GM18502 (cell line): ENCODE data around the gene KIF5C.
A peak's percentile ranks its signal among the peaks of the same experiment; 100 is the strongest.

Experiments used
- ATAC-seq: cut with Tn5 transposase; IDR thresholded peaks from one replicate; pipeline ENCODE4 v1.9.1; 2021; ENCODE audit warnings: mild to moderate bottlenecking; ENCODE audit not compliant: unreplicated experiment, poor library complexity

The KIF5C gene

DNA sequence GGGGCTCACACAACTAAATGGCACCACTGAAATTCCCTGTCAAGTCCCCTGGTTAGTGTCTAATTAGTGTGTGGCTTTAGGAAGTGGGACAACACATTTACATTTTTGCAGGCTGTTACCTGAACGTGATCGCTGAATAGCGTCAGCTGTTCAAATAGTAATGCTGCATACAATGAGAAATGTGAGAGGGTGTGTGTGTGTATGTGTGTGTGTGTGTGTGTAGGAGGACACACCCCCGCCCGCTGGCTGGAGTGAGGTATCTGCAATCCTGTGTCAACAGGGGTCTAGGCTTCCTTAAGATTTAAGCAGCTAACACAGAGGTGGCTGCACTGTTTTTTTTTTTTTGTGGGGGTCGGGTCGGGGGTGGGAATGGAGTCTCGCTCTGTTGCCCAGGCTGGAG lies 158.7 kb downstream of the KIF5C start:
- ATAC-seq: no peak

GRCh38 chr2:149034406-149034805 lies 159.4 kb downstream of the KIF5C start:
- no peak for ATAC-seq

- no peak for ATAC-seq
Measured at GRCh38 chr2:149036507-149037293, 161.7 kb downstream of the KIF5C start.

DNA sequence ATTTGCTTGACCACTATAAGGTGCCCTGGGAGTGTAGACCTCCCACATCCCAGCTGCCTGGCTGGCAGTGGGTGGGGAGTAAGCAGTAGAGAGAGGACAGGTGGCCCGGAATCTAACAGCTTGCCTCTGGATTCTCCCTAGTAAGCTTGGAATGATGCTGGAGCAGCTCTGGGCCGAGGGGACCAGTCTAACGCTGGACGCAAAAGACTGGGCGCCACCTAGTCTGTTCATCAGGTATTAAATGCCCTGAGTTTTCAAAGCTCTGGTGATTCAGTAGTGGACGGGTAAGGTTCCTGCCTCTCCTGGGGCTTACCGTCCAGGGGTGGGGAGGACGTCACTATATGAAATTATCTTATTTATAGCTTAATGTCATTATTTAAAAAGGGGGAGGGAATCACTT lies 162.8 kb downstream of the KIF5C start:
- ATAC-seq: no peak

- ATAC-seq: peak; percentile 71
Measured at GRCh38 chr2:149038442-149039212, 163.6 kb downstream of the KIF5C start, which contains the start of gene LYPD6B. Gene LYPD6B, plus strand, starts transcription at chr2:149038699. Its CDS starts 92,250 bp downstream, at chr2:149130949.

DNA sequence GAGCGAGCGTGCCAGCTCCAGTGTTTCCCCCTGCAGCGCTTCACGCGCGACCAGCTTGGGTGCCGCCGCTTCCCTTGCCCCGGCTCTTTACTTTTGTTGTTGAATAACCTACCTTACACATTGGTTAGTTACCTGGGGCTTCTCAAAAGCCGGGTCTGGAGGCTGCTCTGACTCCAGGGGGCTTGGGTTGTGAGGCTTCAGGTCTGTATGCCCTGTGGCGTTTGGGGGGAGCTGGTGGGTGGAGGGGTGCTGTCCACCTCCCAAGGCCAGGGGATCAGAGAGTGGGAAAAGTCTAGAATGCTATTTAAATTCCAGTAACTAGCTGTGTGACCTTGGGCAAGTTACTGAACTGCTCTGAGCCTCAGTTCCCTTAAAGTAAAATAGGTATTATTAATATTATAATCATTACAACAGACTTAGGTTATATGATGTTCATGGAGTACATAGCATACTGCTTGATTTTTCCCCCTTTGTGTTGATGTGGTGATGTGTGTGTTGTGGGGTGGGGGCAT lies 164.2 kb downstream of the KIF5C start:
- no peak for ATAC-seq

- no peak for ATAC-seq
Measured at GRCh38 chr2:149040451-149040850, 165.4 kb downstream of the KIF5C start.

GRCh38 chr2:149041482-149041881 lies 166.5 kb downstream of the KIF5C start:
- ATAC-seq: no peak

DNA sequence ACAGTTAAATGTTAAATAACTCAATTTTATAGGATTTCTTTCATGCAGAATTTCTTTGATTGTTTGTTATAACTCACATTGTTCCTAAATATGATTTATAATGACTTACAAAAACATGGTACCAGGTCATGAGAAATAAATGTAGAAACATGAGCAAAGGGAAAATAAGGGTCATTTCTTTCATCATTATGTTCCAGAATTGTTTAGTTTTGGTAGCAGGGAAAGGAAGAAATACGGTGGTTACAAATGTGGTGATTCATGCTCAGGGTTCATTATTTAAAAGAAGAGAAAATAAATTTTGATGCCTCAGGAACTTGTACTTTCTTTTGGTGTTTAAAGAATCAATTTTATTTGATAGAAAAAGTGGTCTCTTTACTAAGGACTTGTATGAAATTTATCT lies 167.9 kb downstream of the KIF5C start:
- no peak for ATAC-seq

GRCh38 chr2:149044500-149044899 lies 169.5 kb downstream of the KIF5C start:
- no peak for ATAC-seq

GRCh38 chr2:149047118-149047517 lies 172.1 kb downstream of the KIF5C start:
- ATAC-seq: no peak

- no peak for ATAC-seq
Measured at GRCh38 chr2:149049142-149049541, 174.1 kb downstream of the KIF5C start.

- peak; percentile 92 for ATAC-seq
Measured at GRCh38 chr2:149050188-149050587, 175.2 kb downstream of the KIF5C start.

DNA sequence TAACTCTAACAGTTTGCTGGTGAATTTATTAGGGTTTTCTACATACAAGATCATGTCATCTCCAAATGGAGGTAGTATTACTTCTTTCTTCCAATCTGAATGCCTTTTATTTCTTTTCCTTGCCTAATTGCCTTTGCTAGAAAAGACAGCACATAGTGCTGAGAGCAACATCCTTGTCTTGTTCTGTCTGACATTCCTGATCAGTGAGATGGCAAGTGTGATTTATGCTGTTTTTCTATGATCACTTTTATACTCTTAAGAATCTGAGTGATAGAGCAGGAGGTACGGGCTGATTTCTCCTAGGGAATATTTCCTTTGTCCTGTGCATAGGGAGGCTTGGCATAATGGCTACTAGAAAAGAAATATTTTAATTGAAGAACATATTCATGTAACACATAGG lies 180.7 kb downstream of the KIF5C start:
- no peak for ATAC-seq

DNA sequence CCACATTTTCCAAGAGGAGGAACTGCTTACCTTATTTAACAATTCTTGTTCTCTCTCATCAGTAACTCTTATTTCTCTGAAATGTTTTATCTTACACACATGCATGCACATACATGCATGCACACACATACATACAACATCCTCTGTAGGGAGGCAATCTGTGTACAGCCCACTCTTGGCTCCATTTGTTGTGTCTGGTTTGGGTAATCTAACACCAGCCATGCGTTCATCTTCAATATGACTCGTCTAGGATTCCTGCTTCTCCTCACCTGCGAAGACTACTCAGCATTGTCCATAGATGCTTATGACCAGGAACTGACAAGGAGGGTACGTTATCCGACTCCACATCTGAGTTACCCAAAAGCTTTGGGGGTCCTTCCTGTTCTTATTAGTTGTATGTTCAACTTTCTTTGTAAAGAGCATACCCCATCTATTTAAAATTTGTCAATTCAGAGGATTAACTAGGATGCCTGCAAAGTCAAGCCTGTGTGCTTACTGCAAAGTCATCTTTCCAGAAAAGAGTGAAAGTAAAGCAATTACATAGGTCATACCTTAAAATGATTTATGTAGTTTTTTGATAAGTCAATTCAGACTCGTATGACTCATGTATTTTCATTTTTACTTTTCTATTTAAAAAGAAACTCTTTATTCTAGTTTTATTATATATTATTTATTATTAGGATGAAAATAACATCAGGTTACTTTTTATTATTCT lies 181.7 kb downstream of the KIF5C start:
- ATAC-seq: no peak

DNA sequence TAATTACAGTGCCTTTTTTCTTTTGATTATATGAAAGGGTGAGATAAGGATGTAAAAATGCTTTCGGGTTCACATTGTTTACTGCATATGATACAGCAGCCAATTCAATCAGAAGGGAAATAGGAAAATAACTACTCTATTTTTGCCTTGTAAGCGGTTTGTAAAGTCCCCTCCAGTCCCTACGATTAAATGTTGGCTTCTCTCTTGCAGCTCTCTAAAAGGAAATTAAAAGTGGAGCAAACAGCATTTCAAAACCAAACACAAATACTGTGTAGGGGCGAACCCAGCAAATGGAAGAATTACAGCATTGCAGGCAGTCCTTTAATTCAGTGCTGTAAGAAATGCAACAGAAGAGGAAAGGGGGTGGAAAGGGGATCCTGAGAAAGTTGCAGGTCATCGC lies 182.4 kb downstream of the KIF5C start:
- ATAC-seq: no peak

GRCh38 chr2:149058936-149059335 lies 183.9 kb downstream of the KIF5C start:
- no peak for ATAC-seq

GRCh38 chr2:149059822-149060221 lies 184.8 kb downstream of the KIF5C start:
- ATAC-seq: no peak

GRCh38 chr2:149061133-149061745 lies 186.2 kb downstream of the KIF5C start:
- no peak for ATAC-seq

GRCh38 chr2:149062531-149062930 lies 187.5 kb downstream of the KIF5C start:
- ATAC-seq: no peak
